ENCODE data around the gene RASGRP3. TPM values are rescaled to one million over a fixed set of nuclear protein-coding genes. Genes with fewer than 3 reads are reported as not detected.

The RASGRP3 gene
- polyA plus RNA-seq, 3 donors from 2014 or later: 1.8 to 2.5 TPM; not detected in 1

DNA sequence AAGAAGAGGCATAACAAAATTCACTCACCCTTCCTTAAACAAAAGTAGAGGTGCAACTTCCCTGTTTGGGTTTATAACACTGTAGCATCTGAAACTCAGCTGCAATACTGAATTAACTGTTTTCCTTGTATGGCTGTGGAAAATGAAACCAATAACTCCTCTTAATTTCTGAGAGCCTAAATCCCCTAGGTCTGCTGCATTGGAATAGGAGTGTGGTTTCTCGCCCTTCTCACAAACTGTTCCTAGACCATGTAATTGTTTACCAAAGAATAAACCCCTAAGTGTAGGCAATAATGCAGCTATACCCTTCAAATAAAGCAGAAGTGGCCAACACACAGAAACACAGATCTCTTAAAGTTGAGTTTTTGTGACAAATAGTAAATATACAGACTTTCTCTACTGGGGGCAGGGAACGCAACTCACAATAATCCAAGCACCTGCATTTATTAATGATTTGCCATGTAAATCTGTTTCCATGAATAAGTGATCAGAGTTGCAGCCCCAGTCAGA is 52.0 kb downstream of the RASGRP3 start:
- Mint-ChIP-seq H3K27me3 (ENCODE audit: low read depth in 3 of 3) (peaks cover 0 to 4% (median 0%) of the 10 kb centered on the region in 3 donors), H3K9me3 (no peaks in the 10 kb centered on the region), H3K4me1 (peaks cover 0 to 5% of the 10 kb centered on the region in 2 donors), H3K4me3 (no peak overlapping the region), H3K27ac (no peak overlapping the region), H3K36me3 (peaks cover 0 to 3% (median 0%) of the 10 kb centered on the region in 3 donors)
- DNase-seq: no peak

DNA sequence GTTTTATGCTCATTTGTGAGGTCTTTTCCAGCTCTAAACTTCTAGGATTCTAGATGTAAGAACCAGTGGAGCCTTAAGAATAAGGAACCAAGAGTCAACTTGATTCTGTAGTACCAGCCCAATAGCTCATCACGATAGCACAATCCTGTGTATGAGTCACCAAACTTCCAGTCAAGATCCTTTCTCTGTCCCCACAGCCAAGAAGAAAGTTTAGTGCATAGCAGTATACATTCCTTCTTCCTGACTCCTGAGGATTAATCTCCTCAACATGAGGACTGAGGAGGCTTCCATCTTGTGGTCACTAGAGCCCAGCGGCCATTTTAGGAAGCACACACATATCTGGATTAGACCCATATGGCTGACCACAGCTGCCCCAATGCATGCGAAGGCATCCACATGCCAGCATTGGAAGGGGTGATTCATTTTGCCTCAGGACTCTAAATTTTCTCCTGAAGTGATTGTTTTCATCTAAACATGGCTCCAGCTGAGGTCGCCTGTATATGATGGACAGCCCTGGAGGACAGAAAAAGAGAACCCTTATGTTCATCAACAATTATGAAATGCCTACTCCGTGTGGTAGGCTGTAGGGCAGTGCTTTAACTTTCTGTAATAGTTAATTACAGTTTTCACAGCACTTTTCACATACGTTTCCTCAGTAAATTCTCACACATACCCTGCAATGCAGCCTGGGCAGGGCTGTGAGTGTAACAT is 53.5 kb downstream of the RASGRP3 start:
- H3K27ac Mint-ChIP-seq: no peak overlapping the region
- no peak for DNase-seq
- H3K27me3 Mint-ChIP-seq (ENCODE audit: low read depth in 3 of 3): peaks cover 0 to 4% (median 0%) of the 10 kb centered on the region in 3 donors
- peaks cover 0 to 5% of the 10 kb centered on the region in 2 donors for H3K4me1 Mint-ChIP-seq
- H3K36me3 Mint-ChIP-seq: peaks cover 0 to 3% (median 0%) of the 10 kb centered on the region in 3 donors
- H3K4me3 Mint-ChIP-seq: no peak overlapping the region
- no peaks in the 10 kb centered on the region for H3K9me3 Mint-ChIP-seq

DNA sequence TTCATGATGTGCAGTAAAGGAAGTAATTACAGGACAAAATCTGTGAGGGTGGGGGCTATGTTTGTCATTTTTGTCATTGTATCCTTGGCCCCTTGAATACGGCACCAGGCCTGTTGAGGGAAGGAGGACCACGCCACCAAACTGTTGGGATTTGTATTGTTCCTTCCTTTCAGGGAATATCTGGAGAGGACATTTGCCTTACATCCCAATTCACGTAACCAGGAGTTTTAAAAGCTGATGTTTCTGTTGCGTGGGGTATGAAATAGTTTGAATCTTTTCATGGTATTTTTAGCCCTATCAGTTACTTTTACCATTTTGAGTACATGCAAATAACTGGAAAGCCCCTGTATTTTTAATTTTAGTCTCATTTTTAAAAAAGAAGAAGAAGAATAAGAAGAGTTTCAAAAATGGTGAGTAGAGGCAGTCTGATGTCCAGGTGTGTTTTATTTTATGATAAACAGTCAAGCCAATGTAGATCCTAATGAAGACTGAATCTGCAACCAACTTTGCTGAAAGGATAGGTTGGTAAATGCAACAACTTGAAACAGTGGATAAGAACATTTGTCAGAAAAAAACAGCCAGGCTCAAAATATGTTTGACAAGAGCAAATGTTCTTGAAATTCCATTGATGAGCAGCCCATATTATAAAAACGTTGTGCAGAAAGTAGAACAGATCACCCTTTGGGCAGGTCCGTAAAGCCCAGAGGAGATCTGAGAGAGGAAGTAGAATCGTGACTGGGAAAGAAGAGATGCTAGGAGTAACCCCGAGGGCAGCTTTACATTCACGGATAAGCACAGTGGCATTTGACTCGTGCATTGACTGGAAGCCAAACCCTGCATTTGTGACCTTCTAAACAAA is 54.5 kb downstream of the RASGRP3 start:
- DNase-seq: no peak
- H3K4me1 Mint-ChIP-seq: peaks cover 0 to 5% of the 10 kb centered on the region in 2 donors
- H3K27me3 Mint-ChIP-seq (ENCODE audit: low read depth in 3 of 3): peaks cover 0 to 4% (median 0%) of the 10 kb centered on the region in 3 donors
- H3K4me3 Mint-ChIP-seq: no peak overlapping the region
- no peaks in the 10 kb centered on the region for H3K9me3 Mint-ChIP-seq
- H3K36me3 Mint-ChIP-seq: peaks cover 0 to 3% (median 0%) of the 10 kb centered on the region in 3 donors
- H3K27ac Mint-ChIP-seq: no peak overlapping the region

DNA sequence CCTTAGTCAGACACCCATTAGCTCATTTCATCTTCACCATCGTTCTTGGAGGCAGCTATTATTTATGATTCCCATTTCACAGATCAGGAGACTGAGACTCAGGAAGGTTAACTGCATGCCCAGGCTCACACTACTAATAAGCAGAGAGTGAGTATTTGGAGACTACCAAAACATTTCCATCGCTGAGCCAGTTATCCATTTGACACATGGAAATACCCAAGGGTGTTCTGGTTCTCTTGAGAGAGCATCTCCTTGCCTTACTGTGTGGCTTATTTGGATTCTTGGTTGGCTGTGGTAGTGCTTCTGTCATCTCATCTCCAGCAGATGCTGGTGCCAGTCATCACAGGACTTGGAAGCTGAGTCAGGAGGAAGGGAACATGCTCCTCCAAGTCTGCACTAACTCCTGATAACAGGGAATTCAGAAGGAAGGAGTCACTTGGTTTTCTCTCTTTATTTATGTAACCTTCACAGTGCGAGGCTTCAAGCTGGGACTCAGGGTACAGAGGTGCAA is 55.2 kb downstream of the RASGRP3 start:
- H3K4me3 Mint-ChIP-seq: no peak overlapping the region
- peaks cover 0 to 4% (median 0%) of the 10 kb centered on the region in 3 donors for H3K27me3 Mint-ChIP-seq (ENCODE audit: low read depth in 3 of 3)
- H3K36me3 Mint-ChIP-seq: peaks cover 0 to 3% (median 0%) of the 10 kb centered on the region in 3 donors
- no peak for DNase-seq
- peaks cover 0 to 5% of the 10 kb centered on the region in 2 donors for H3K4me1 Mint-ChIP-seq
- no peaks in the 10 kb centered on the region for H3K9me3 Mint-ChIP-seq
- H3K27ac Mint-ChIP-seq: no peak overlapping the region

DNA sequence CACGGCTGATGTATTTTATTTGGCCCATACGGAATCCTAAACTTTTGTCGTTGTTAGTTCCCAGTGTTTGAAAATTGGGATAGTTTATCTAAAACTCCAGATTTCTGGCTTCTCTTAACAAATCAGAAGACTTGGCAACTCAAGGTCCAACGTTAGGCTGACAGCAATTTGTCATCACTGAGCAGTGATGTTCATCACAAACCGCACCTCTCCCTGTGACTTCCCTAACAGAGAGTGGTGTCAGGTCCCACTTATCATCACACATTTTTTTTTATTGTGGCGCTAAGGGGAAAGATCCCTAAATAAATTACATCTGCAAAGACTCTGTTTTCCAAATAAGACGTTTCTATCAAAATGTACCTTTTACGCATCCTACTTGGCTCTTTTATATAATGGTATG is 55.7 kb downstream of the RASGRP3 start:
- DNase-seq: no peak
- Mint-ChIP-seq H3K27me3 (ENCODE audit: low read depth in 3 of 3) (peaks cover 0 to 4% (median 0%) of the 10 kb centered on the region in 3 donors), H3K27ac (no peak overlapping the region), H3K4me3 (no peak overlapping the region), H3K9me3 (no peaks in the 10 kb centered on the region), H3K36me3 (peaks cover 0 to 3% (median 0%) of the 10 kb centered on the region in 3 donors), H3K4me1 (peaks cover 0 to 5% of the 10 kb centered on the region in 2 donors)

DNA sequence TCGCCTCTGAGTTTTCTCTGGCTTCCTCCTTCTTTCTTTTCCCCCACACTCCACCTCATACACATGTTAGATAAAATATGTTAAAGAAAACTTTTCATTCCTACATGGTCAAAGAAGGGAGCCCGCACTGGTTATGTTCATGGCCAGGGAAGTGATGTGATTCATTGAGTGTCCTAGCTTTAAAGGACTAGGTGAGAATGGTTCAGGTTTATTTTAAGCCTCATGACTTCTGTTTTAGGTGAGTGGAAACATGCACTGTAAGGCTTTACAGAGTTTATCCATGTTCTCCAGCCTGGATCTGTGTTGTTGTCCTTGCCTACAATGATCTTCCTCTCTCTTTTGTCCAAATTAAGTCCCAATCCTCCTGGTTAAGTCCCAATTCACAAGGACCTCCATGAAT is 56.5 kb downstream of the RASGRP3 start:
- peaks cover 0 to 5% of the 10 kb centered on the region in 2 donors for H3K4me1 Mint-ChIP-seq
- no peak overlapping the region for H3K4me3 Mint-ChIP-seq
- H3K9me3 Mint-ChIP-seq: no peaks in the 10 kb centered on the region
- H3K27ac Mint-ChIP-seq: no peak overlapping the region
- peaks cover 0 to 2% (median 0%) of the 10 kb centered on the region in 3 donors for H3K36me3 Mint-ChIP-seq
- no peak for DNase-seq
- H3K27me3 Mint-ChIP-seq (ENCODE audit: low read depth in 3 of 3): peaks cover 0 to 4% (median 0%) of the 10 kb centered on the region in 3 donors

DNA sequence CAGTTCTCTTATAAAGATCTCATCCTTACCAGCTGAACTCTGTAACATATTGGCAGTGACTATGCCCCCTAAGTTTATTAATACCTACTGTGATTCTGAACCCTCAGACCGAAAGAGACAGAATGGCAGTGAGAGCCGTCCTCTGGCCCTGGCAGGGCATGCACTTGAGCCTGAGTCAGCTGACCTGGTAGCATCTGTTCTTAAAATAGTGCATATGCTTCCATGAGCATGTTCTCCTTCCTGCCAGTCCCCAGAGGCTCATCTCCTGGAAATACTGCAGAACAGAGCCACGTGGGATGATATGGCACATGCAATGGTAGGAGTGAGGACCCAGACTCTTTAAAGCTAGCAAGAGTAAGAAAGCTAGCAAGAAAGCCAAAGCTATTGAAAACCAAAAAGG is 59.0 kb downstream of the RASGRP3 start:
- Mint-ChIP-seq H3K36me3 (peaks cover 0 to 4% (median 0%) of the 10 kb centered on the region in 3 donors), H3K27me3 (ENCODE audit: low read depth in 3 of 3) (peaks cover 0 to 3% (median 0%) of the 10 kb centered on the region in 3 donors), H3K27ac (no peak overlapping the region), H3K4me1 (no peaks in the 10 kb centered on the region), H3K4me3 (no peak overlapping the region), H3K9me3 (no peaks in the 10 kb centered on the region)
- DNase-seq: no peak

DNA sequence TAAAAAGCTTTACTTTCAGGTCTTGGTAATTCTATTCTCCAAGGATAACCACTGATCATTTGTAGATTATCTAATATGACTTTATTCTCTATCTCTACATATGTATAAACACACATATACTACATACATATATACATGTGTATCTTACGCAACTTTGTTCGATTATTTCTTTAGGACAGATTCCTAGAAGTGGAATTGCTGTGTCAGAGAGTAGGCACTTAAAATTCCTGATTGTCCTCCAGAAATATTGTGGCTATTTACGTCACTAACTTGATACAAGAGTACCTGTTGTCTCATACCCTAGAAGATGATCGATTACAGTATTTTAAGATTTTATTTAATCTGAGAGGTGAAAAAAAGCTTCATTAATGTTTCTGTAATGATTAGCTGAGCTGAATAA is 64.8 kb downstream of the RASGRP3 start:
- H3K9me3 Mint-ChIP-seq: no peaks in the 10 kb centered on the region
- no peak for DNase-seq
- H3K4me1 Mint-ChIP-seq: no peaks in the 10 kb centered on the region
- peaks cover 0 to 10% (median 4%) of the 10 kb centered on the region in 3 donors for H3K36me3 Mint-ChIP-seq
- peaks cover 0 to 9% (median 0%) of the 10 kb centered on the region in 3 donors for H3K27me3 Mint-ChIP-seq (ENCODE audit: low read depth in 3 of 3)
- H3K4me3 Mint-ChIP-seq: no peak overlapping the region
- H3K27ac Mint-ChIP-seq: no peak overlapping the region

DNA sequence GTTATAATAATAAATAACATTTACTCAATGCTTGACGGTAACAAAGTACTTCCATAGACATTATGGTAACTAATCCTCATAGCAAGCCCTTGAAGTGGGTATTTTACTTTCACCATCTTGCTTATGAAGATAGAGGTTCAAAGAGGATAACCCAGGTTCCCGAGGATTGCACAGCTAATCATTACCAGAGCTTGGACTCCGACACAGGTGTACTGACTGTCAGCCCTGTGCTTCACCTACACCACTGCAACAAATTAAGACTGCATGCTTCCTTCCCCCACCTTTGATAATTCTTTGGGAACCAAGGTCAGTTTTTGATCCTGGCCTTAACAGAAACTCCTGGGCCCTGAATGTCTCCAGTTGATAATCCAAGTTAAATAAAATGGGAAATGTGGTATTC is 73.8 kb downstream of the RASGRP3 start:
- Mint-ChIP-seq H3K27me3 (ENCODE audit: low read depth in 3 of 3) (peaks cover 0 to 5% (median 1%) of the 10 kb centered on the region in 3 donors), H3K4me3 (no peak overlapping the region), H3K4me1 (peaks cover 6 to 7% of the 10 kb centered on the region in 2 donors)

DNA sequence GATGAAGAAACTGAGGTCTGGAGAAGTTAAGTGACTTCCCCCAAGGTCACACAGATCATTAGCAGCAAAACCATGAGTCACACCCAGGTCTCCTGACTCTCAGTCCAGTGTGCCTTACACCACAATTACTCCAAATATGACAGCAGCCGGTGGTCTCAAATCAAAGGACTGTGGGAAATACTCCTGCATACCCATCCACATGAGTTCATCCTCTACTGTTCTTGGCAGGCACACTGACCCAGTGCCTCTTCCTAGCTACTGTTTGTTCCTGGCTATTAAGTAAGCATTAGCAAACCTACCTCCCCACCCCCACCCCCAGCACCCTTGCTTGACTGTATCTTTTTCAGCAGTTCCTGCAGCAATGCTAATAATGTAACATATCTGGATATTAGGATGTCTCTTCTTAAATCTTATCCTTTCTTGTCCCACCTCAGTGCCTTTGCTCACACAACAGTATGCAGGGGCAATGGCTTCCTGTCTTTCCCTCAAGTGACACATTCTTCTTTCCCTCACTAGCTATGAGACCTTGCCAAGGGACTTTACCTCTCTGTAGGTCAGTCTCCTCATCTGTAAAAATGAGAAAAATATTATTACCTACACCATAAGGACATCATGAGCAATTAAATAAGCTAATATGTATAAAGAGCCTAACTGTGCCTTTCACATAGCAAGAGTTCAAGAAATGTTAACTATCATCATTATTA is 76.5 kb downstream of the RASGRP3 start:
- Mint-ChIP-seq H3K36me3 (peaks cover 0 to 17% (median 3%) of the 10 kb centered on the region in 3 donors), H3K27ac (no peak overlapping the region), H3K4me1 (peaks cover 8 to 12% of the 10 kb centered on the region in 2 donors), H3K4me3 (no peak overlapping the region), H3K27me3 (ENCODE audit: low read depth in 3 of 3) (peaks cover 0 to 3% (median 1%) of the 10 kb centered on the region in 3 donors), H3K9me3 (no peaks in the 10 kb centered on the region)
- DNase-seq: no peak

More for the DNA sequence above, 73.8 kb downstream of the RASGRP3 start:
- no peak overlapping the region for H3K27ac Mint-ChIP-seq
- peaks cover 0 to 12% (median 6%) of the 10 kb centered on the region in 3 donors for H3K36me3 Mint-ChIP-seq
- no peak for DNase-seq
- no peaks in the 10 kb centered on the region for H3K9me3 Mint-ChIP-seq

DNA sequence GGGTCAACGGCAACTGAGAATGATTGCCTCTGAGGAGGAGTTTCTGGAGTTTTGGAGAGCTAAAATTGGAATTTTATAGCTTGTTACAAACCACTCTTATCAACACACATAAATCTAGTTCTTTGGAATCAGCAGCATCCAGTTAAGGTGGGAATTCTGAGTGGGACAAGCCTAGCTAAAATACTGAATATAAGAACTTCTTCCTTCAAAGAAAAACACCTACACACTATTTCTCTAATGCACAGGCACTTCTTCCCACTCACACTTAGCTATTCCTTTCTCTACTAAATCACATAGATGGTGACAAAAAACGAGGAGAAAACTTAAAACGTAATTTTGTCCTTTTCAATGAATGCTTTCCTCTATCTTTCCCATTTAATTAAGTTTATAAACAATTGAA is 79.2 kb downstream of the RASGRP3 start:
- Mint-ChIP-seq H3K4me1 (peaks cover 8 to 12% of the 10 kb centered on the region in 2 donors), H3K36me3 (peaks cover 4 to 20% (median 17%) of the 10 kb centered on the region in 3 donors), H3K9me3 (no peaks in the 10 kb centered on the region), H3K27me3 (ENCODE audit: low read depth in 3 of 3) (peaks cover 0 to 1% (median 0%) of the 10 kb centered on the region in 3 donors), H3K27ac (no peak overlapping the region), H3K4me3 (no peak overlapping the region)
- DNase-seq: no peak

DNA sequence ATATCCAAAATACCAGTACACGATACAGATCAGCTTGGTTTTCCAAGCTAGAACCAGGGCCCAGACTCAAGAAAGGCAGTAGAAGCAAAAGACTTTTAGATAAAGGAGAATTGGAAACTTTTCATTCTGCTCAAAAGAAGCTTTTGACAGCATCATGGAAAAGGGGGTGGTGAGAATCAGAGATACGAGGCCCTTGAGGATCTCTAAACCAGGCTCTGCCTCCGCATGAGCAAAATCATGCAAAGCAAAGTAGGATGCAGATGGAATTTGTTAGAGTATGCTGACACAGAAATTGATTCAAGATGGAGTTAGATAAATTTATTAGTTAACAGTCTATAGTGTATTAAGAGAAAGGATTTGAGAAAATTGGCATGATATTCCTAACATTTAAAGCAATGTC is 82.9 kb downstream of the RASGRP3 start:
- H3K9me3 Mint-ChIP-seq: no peaks in the 10 kb centered on the region
- no peak for DNase-seq
- H3K36me3 Mint-ChIP-seq: peaks cover 12 to 25% (median 23%) of the 10 kb centered on the region in 3 donors
- H3K27ac Mint-ChIP-seq: no peak overlapping the region
- H3K4me1 Mint-ChIP-seq: peaks cover 8 to 12% of the 10 kb centered on the region in 2 donors
- H3K27me3 Mint-ChIP-seq (ENCODE audit: low read depth in 3 of 3): peaks cover 0 to 1% (median 0%) of the 10 kb centered on the region in 3 donors
- no peak overlapping the region for H3K4me3 Mint-ChIP-seq

DNA sequence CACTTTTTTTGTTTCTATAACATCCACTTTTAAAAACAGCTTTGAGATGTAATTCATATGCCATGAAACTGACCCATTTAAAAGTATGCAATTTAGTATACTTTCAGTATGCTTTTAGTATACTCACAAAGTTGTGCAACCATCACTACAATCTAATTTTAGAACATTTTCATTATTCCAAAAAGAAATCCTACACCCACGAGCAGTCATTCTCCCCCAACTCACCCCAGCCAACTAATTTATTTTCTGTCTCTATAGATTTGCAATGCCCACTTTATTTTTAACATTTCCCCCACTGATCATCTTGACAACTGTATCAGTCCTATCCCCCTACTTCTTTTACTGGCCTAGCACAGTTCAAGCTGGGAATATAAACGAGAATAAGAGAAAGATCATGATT is 83.6 kb downstream of the RASGRP3 start:
- Mint-ChIP-seq H3K27ac (no peak overlapping the region), H3K9me3 (no peaks in the 10 kb centered on the region)

More for the DNA sequence above, 83.6 kb downstream of the RASGRP3 start:
- no peak for DNase-seq
- peaks cover 0 to 1% (median 0%) of the 10 kb centered on the region in 3 donors for H3K27me3 Mint-ChIP-seq (ENCODE audit: low read depth in 3 of 3)
- peaks cover 4 to 7% of the 10 kb centered on the region in 2 donors for H3K4me1 Mint-ChIP-seq
- H3K4me3 Mint-ChIP-seq: no peak overlapping the region
- H3K36me3 Mint-ChIP-seq: peaks cover 13 to 25% (median 23%) of the 10 kb centered on the region in 3 donors
